Heart left ventricle (tissue), 13 donors: ENCODE measurements around the gene KNDC1.
"Not testable (repeated sequence)": the region's sequence is repeated elsewhere in the genome, so short reads cannot be mapped to it uniquely, and the experiment has no call there.

ENCODE experiments used
- POLR2A ChIP-seq, 2 donors: fragments of 450-650 bp; IDR thresholded peaks; one replicate each; pipeline ENCODE4 v1.6.1; 2017; ENCODE audit warnings: antibody characterized with exemption in 2 of 2, mild to moderate bottlenecking in 2 of 2, moderate library complexity in 2 of 2
- TF ChIP-seq, protein P1 (sequence below), 12 donors: fragments of 200-600 bp; sonication (generic) in 4 of 12; IDR thresholded peaks; one replicate each; pipeline versions ENCODE4 v1.5.0 to v1.8.0; 2018 to 2022; ENCODE audit warnings: antibody characterized with exemption in 12 of 12, mild to moderate bottlenecking in 5 of 12
- donor health status: ischemic (EF 13 %, LVEDD 7.1; RV severe dilation, severe dysfunction).
- donor health status: DM: no; HTN: yes; CAD: no.
- donor health status: DM: no; HTN: no; CAD: no.
- donor health status: ischemic (EF 25% LVEDD 6.9; RV normal size, moderate dysfunction).
- donor health status: ischemic (EF 25% LVEDD 5.7; RV mildly dilated, moderate dysfunction).
- donor health status: ischemic (EF 35%, LVEDD 5.7; RV mildly dilated, moderate dysfunction).
- donor health status: nonischemic (EF 11% LVEDD 7.7; RV severe dilation, severe dysfunction).
- donor health status: DM: yes; HTN: yes; CAD: no.
- donor health status: PGD.
- donor health status: ischemic (EF 29% LVEDD 5.4; RV normal size, mild dysfunction).
- donor health status: nonischemic (EF 23%, LVEDD 6.1; RV moderate dilation, normal function).

GRCh38 chr10:133137486-133138145 lies 22.4 kb upstream of the KNDC1 start:
- TF ChIP-seq, protein P1, sequence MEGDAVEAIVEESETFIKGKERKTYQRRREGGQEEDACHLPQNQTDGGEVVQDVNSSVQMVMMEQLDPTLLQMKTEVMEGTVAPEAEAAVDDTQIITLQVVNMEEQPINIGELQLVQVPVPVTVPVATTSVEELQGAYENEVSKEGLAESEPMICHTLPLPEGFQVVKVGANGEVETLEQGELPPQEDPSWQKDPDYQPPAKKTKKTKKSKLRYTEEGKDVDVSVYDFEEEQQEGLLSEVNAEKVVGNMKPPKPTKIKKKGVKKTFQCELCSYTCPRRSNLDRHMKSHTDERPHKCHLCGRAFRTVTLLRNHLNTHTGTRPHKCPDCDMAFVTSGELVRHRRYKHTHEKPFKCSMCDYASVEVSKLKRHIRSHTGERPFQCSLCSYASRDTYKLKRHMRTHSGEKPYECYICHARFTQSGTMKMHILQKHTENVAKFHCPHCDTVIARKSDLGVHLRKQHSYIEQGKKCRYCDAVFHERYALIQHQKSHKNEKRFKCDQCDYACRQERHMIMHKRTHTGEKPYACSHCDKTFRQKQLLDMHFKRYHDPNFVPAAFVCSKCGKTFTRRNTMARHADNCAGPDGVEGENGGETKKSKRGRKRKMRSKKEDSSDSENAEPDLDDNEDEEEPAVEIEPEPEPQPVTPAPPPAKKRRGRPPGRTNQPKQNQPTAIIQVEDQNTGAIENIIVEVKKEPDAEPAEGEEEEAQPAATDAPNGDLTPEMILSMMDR (IDR thresholded peaks at IDR 0.05), result not testable (repeated sequence)
- not testable (repeated sequence) for TF ChIP-seq POLR2A (IDR thresholded peaks at IDR 0.05)
